Astrocyte of the spinal cord (primary cell): Measurements from ENCODE around the gene TCEAL8.
A peak's percentile ranks its signal among the peaks of the same experiment; 100 is the strongest.

Source experiments
- DNase-seq: peaks from one replicate; pipeline ENCODE4 v3.0.0; 2011; ENCODE audit warnings: low read depth, low spot score
- H3K4me3 ChIP-seq: 2 replicates; pipeline ENCODE4 v1.5.1; 2011; ENCODE audit warnings: low read depth, mild to moderate bottlenecking, low read length, moderate library complexity
- CTCF ChIP-seq: IDR thresholded peaks from 2 replicates; pipeline ENCODE4 v1.5.1; 2012; ENCODE audit warnings: low read depth, mild to moderate bottlenecking, low read length, inconsistent platforms
- in situ Hi-C: cut with HindIII; loops from 2 replicates; pipeline ENCODE4 v1.10.0; 2017; ENCODE audit warnings: low sequenced_read_pairs

The TCEAL8 gene

GRCh38 chrX:103254921-103255493 is at the start of gene TCEAL8:
TCEAL8 (minus strand) TSS chrX:103255155; CDS start chrX:103253979, 1,176 bp downstream.
- peak within 1 kb of the TSS; percentile 75 for H3K4me3 ChIP-seq
- no peak for TF ChIP-seq CTCF
- in situ Hi-C loops = no loop called here
- peak; percentile 57 for DNase-seq

GRCh38 chrX:103304705-103305104 is 49.8 kb upstream of the TCEAL8 start:
- H3K4me3 ChIP-seq = no peak overlapping the region
- no peak for TF ChIP-seq CTCF
- no peak for DNase-seq
- in situ Hi-C loops = no loop called here

GRCh38 chrX:103293118-103293517 is 38.2 kb upstream of the TCEAL8 start:
- no peak overlapping the region for H3K4me3 ChIP-seq
- TF ChIP-seq CTCF = no peak
- in situ Hi-C loops = no loop called here
- DNase-seq = no peak

GRCh38 chrX:103279624-103280023 is 24.7 kb upstream of the TCEAL8 start:
- H3K4me3 ChIP-seq = no peak overlapping the region
- TF ChIP-seq CTCF = no peak
- in situ Hi-C loops = no loop called here
- no peak for DNase-seq

GRCh38 chrX:103276581-103277002 is 21.6 kb upstream of the TCEAL8 start, which contains the start of gene TCEAL5:
TCEAL5 (minus strand) TSS chrX:103276750; CDS start chrX:103274563, 2,187 bp downstream.
- H3K4me3 ChIP-seq = no peak within 1 kb of the TSS
- TF ChIP-seq CTCF = no peak
- DNase-seq = no peak
- in situ Hi-C loops = no loop called here

- no peak overlapping the region for H3K4me3 ChIP-seq
- no peak for DNase-seq
- no peak for TF ChIP-seq CTCF
- in situ Hi-C loops = no loop called here
These were observed 21.1 kb upstream of the TCEAL8 start for GRCh38 chrX:103275947-103276567.
